ENCODE data around the gene DHRS1.

The DHRS1 gene

GRCh38 chr14:24280797-24281460, 18.7 kb downstream of the DHRS1 start:
- TF ChIP-seq CTCF (IDR thresholded peaks at IDR 0.05; ENCODE audit: borderline replicate concordance, insufficient read depth, low read depth, low read length): no peak

GRCh38 chr14:24279301-24280186, 20.0 kb downstream of the DHRS1 start:
- peak; percentile 42; the same call in 1 of the 2 replicates for TF ChIP-seq CTCF (IDR thresholded peaks at IDR 0.05; ENCODE audit: borderline replicate concordance, insufficient read depth, low read depth, low read length)
- no peak overlapping the region for H3K4me3 ChIP-seq (ENCODE audit: low read depth, low read length)

More at GRCh38 chr14:24280797-24281460, 18.7 kb downstream of the DHRS1 start:
- no peak overlapping the region for H3K4me3 ChIP-seq (ENCODE audit: low read depth, low read length)

GRCh38 chr14:24278424-24278823, 21.2 kb downstream of the DHRS1 start:
- no peak for TF ChIP-seq CTCF (IDR thresholded peaks at IDR 0.05; ENCODE audit: borderline replicate concordance, insufficient read depth, low read depth, low read length)
- H3K4me3 ChIP-seq (ENCODE audit: low read depth, low read length): no peak overlapping the region

GRCh38 chr14:24277606-24278321, 21.8 kb downstream of the DHRS1 start:
- no peak overlapping the region for H3K4me3 ChIP-seq (ENCODE audit: low read depth, low read length)
- no peak for TF ChIP-seq CTCF (IDR thresholded peaks at IDR 0.05; ENCODE audit: borderline replicate concordance, insufficient read depth, low read depth, low read length)

- H3K4me3 ChIP-seq (ENCODE audit: low read depth, low read length): no peak overlapping the region
- TF ChIP-seq CTCF (IDR thresholded peaks at IDR 0.05; ENCODE audit: borderline replicate concordance, insufficient read depth, low read depth, low read length): no peak
Observed at GRCh38 chr14:24277071-24277470, 22.5 kb downstream of the DHRS1 start.

- no peak for TF ChIP-seq CTCF (IDR thresholded peaks at IDR 0.05; ENCODE audit: borderline replicate concordance, insufficient read depth, low read depth, low read length)
- no peak overlapping the region for H3K4me3 ChIP-seq (ENCODE audit: low read depth, low read length)
Observed at GRCh38 chr14:24274101-24274543, 25.5 kb downstream of the DHRS1 start.

Data from GM12875 (cell line).